ENCODE measurements around the gene PCDH9. TPM values are rescaled to one million over a fixed set of nuclear protein-coding genes. Genes with fewer than 3 reads are reported as not detected.

Gene PCDH9
- total RNA-seq, 1 experiment from 2014 or later = 5.8 TPM

DNA sequence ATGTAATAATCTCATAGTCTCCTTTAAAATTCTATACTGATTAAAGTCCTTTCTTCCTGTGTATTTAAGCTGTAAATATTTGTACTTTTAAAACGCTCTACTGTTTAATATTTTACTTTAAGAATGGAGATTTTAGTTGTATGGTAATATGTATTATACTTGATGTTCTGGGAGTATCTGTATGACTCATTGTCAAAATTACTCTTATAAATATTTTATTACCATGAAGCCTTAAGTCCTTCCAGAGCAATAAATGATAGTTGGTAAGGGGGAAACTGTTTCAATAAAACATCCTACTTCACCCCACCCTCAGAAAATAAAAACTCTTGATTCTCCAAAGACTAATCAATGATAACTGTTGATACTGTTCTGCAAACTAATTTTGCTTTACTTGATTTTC, 6.4 kb downstream of the PCDH9 start:
- no peaks in the 10 kb centered on the region for H3K27me3 ChIP-seq (replicated peaks; ENCODE audit: insufficient read depth, low read depth, low read length, poor library complexity)
- peaks cover 6% of the 10 kb centered on the region for H3K4me1 ChIP-seq (ENCODE audit: insufficient read depth, low read length, poor library complexity, severe bottlenecking)
- no peak for DNase-seq (ENCODE audit: low spot score)
- no TSS peak for BruUV-seq (replicated peaks)
- ChIA-PET CTCF (interaction anchor here (0.6 to 0.7 kb wide), 2 partner anchors 580 to 605 kb away, joined by 3 read pairs; no protein-coding TSS in a partner anchor), POLR2A (ENCODE audit: low non-redundant PET) (interaction anchor here (0.7 kb wide), 1 partner anchor 10 kb away, joined by 3 read pairs; no protein-coding TSS in a partner anchor)
- peak overlapping the region; percentile 27 for H3K4me3 ChIP-seq (ENCODE audit: low read depth, low read length, poor library complexity, severe bottlenecking)
- no peak overlapping the region for H3K27ac ChIP-seq (ENCODE audit: low read depth, low read length, poor library complexity, severe bottlenecking)
- no peaks in the 10 kb centered on the region for H3K9me3 ChIP-seq (ENCODE audit: low read depth, low read length, poor library complexity, severe bottlenecking)
- intact Hi-C loops (cut with micrococcal nuclease; ENCODE audit: unreplicated experiment) = loop anchor here (5.0 to 10.0 kb wide), 3 partner anchors 239 to 606 kb away; no protein-coding TSS in a partner anchor
- TF ChIP-seq, protein P1, sequence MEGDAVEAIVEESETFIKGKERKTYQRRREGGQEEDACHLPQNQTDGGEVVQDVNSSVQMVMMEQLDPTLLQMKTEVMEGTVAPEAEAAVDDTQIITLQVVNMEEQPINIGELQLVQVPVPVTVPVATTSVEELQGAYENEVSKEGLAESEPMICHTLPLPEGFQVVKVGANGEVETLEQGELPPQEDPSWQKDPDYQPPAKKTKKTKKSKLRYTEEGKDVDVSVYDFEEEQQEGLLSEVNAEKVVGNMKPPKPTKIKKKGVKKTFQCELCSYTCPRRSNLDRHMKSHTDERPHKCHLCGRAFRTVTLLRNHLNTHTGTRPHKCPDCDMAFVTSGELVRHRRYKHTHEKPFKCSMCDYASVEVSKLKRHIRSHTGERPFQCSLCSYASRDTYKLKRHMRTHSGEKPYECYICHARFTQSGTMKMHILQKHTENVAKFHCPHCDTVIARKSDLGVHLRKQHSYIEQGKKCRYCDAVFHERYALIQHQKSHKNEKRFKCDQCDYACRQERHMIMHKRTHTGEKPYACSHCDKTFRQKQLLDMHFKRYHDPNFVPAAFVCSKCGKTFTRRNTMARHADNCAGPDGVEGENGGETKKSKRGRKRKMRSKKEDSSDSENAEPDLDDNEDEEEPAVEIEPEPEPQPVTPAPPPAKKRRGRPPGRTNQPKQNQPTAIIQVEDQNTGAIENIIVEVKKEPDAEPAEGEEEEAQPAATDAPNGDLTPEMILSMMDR (conservative IDR thresholded peaks at IDR 0.05; ENCODE audit: low read depth, low read length) = no peak
- TF ChIP-seq EZH2 (IDR thresholded peaks at IDR 0.05; ENCODE audit: borderline replicate concordance, low read depth, low read length, poor library complexity, severe bottlenecking) = no peak
- no peaks in the 10 kb centered on the region for H3K36me3 ChIP-seq (ENCODE audit: insufficient read depth, low read length, poor library complexity, severe bottlenecking)

DNA sequence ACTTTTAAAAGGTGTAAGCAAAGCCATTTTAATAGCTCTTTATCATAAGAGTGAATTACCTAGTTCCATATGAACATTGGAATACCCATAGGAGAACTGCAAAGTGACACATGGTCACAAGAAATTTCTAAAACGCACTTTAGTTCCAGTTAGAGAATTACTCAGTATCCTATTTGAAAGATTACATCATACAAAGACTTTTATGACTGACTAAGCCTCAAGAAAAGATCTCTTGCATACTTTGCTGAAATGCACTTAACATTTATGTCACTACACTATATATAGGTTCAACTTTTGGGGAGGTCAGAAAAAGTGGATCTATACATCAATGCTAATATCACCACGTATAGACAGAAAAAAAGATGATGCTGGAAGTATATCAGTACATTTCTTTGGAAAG, 7.1 kb downstream of the PCDH9 start:
- no peak for TF ChIP-seq EZH2 (IDR thresholded peaks at IDR 0.05; ENCODE audit: borderline replicate concordance, low read depth, low read length, poor library complexity, severe bottlenecking)
- TF ChIP-seq, protein P1 (conservative IDR thresholded peaks at IDR 0.05; ENCODE audit: low read depth, low read length) = no peak
- ChIA-PET CTCF (no interaction called here), POLR2A (ENCODE audit: low non-redundant PET) (no interaction called here)
- no TSS peak for BruUV-seq (replicated peaks)
- Histone ChIP-seq H3K9me3 (ENCODE audit: low read depth, low read length, poor library complexity, severe bottlenecking) (no peaks in the 10 kb centered on the region), H3K4me1 (ENCODE audit: insufficient read depth, low read length, poor library complexity, severe bottlenecking) (peaks cover 6% of the 10 kb centered on the region), H3K4me3 (ENCODE audit: low read depth, low read length, poor library complexity, severe bottlenecking) (no peak overlapping the region), H3K27ac (ENCODE audit: low read depth, low read length, poor library complexity, severe bottlenecking) (no peak overlapping the region), H3K27me3 (replicated peaks; ENCODE audit: insufficient read depth, low read depth, low read length, poor library complexity) (no peaks in the 10 kb centered on the region), H3K36me3 (ENCODE audit: insufficient read depth, low read length, poor library complexity, severe bottlenecking) (no peaks in the 10 kb centered on the region)
- DNase-seq (ENCODE audit: low spot score) = peak; percentile 11
- intact Hi-C loops (cut with micrococcal nuclease; ENCODE audit: unreplicated experiment) = loop anchor here (5.0 to 10.0 kb wide), 3 partner anchors 238 to 606 kb away; no protein-coding TSS in a partner anchor

DNA sequence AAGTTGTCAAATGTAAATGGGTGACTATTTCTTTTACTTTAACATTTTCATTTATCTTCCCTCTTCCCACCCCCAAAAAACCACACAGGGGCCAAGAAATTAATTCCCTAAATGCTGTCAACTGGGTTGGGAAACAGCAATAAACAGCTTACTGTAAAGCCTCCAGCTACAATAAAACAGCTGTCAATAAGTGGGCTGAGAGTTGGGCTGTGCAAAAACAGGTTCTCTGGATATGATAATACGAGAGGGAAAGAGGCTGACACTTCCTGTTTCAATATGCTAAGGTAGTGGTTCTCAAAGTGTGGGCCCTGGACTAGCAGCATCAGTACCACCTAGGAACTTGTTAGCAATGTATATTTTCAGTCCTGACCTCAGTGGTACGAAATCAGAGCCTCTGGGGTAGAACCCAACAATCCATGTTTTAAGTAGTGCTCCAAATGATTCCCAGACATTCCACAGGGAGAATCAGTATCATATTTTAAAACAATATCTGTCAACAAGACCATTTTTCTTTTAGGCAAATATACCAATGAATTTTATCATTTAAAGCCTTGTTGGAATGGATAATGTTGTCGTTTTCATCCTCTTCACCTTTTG, 8.4 kb downstream of the PCDH9 start:
- Histone ChIP-seq H3K36me3 (ENCODE audit: insufficient read depth, low read length, poor library complexity, severe bottlenecking) (no peaks in the 10 kb centered on the region), H3K27me3 (replicated peaks; ENCODE audit: insufficient read depth, low read depth, low read length, poor library complexity) (no peaks in the 10 kb centered on the region), H3K9me3 (ENCODE audit: low read depth, low read length, poor library complexity, severe bottlenecking) (no peaks in the 10 kb centered on the region), H3K4me3 (ENCODE audit: low read depth, low read length, poor library complexity, severe bottlenecking) (no peak overlapping the region), H3K27ac (ENCODE audit: low read depth, low read length, poor library complexity, severe bottlenecking) (no peak overlapping the region), H3K4me1 (ENCODE audit: insufficient read depth, low read length, poor library complexity, severe bottlenecking) (peaks cover 6% of the 10 kb centered on the region)
- no TSS peak for BruUV-seq (replicated peaks)
- DNase-seq (ENCODE audit: low spot score) = no peak
- POLR2A ChIA-PET (ENCODE audit: low non-redundant PET) = no interaction called here
- CTCF ChIA-PET = no interaction called here
- TF ChIP-seq, protein P1 (conservative IDR thresholded peaks at IDR 0.05; ENCODE audit: low read depth, low read length) = no peak
- TF ChIP-seq EZH2 (IDR thresholded peaks at IDR 0.05; ENCODE audit: borderline replicate concordance, low read depth, low read length, poor library complexity, severe bottlenecking) = no peak
- intact Hi-C loops (cut with micrococcal nuclease; ENCODE audit: unreplicated experiment) = loop anchor here (5.0 to 10.0 kb wide), 3 partner anchors 237 to 604 kb away; no protein-coding TSS in a partner anchor

Measured in A673 (cell line).